Esophagus muscularis mucosa (tissue), 4 donors: ENCODE measurements around the gene PTGFRN. TPM values are rescaled to one million over a fixed set of nuclear protein-coding genes. Genes with fewer than 3 reads are reported as not detected.

Experiments
- DNase-seq: peaks from one replicate; pipeline ENCODE4 v3.0.0-alpha.2; 2017; ENCODE audit errors: extremely low spot score
- H3K27ac ChIP-seq, 4 donors: fragments of 200-600 bp; sonication (generic); replicated peaks in 1 of 4; 1 replicate in 3 of 4; 2 replicates in 1 of 4; pipeline ENCODE4 v1.5.1; 2016 to 2019; ENCODE audit warnings: mild to moderate bottlenecking in 1 of 4
- H3K27me3 ChIP-seq, 4 donors: fragments of 200-600 bp; sonication (generic); one replicate each; pipeline versions ENCODE4 v1.5.1 to v1.6.0; 2016 to 2019
- H3K36me3 ChIP-seq, 4 donors: fragments of 200-600 bp; sonication (generic); one replicate each; pipeline ENCODE4 v1.5.1; 2016 to 2019
- H3K4me1 ChIP-seq, 4 donors: fragments of 200-600 bp; sonication (generic); one replicate each; pipeline ENCODE4 v1.5.1; 2016 to 2019
- H3K4me3 ChIP-seq, 4 donors: fragments of 200-600 bp; sonication (generic); 1 replicate in 2 of 4; 2 replicates in 2 of 4; pipeline ENCODE4 v1.5.1; 2016 to 2019; ENCODE audit warnings: mild to moderate bottlenecking in 4 of 4, moderate library complexity in 1 of 4
- H3K9me3 ChIP-seq, 4 donors: fragments of 200-600 bp; sonication (generic); 1 replicate in 3 of 4; 2 replicates in 1 of 4; pipeline ENCODE4 v1.5.1; 2016 to 2019
- CTCF ChIP-seq, 3 experiments: fragments of 200-600 bp in 2 of 3; fragments of 450-650 bp in 1 of 3; sonication (generic) in 2 of 3; IDR thresholded peaks; one replicate each; pipeline ENCODE4 v1.5.1; 2017 to 2019; ENCODE audit warnings: antibody characterized with exemption in 3 of 3, mild to moderate bottlenecking in 2 of 3, moderate library complexity in 1 of 3
- EP300 ChIP-seq: sonication (generic); formaldehyde crosslinking; IDR thresholded peaks from one replicate; pipeline ENCODE4 v1.6.1; 2017; ENCODE audit warnings: antibody characterized with exemption
- POLR2A ChIP-seq: fragments of 450-650 bp; IDR thresholded peaks from one replicate; pipeline ENCODE4 v1.6.1; 2017; ENCODE audit warnings: antibody characterized with exemption, moderate library complexity, mild to moderate bottlenecking, low read depth
- POLR2AphosphoS5 ChIP-seq, 2 donors: sonication (generic); formaldehyde crosslinking; IDR thresholded peaks; one replicate each; pipeline ENCODE4 v1.6.1; 2017; ENCODE audit warnings: antibody characterized with exemption in 2 of 2
- WGBS: methylation state at CpG from one replicate; pipeline ENCODE4 v1.1.5; 2018; 5-methylcytosine and 5-hydroxymethylcytosine counted together
- intact Hi-C: fragments of 100-400 bp; cut with DNase I; formaldehyde crosslinking; loops from one replicate; pipeline ENCODE4 v1.15.1; 2023
- total RNA-seq, 4 donors: library from RNA; depleted of rRNA; stranded (reverse); fragments of >200 nt; gene quantifications; one replicate each; pipeline versions ENCODE4 v1.1.0 to v1.2.1, GENCODE V29; 2016

Gene PTGFRN
- total RNA-seq, 4 donors from 2014 or later: 69.1 to 150 (median 106) TPM

GRCh38 chr1:116908266-116908665 is 1.4 kb upstream of the PTGFRN start:
- no peaks in the 10 kb centered on the region for H3K36me3 ChIP-seq
- TF ChIP-seq POLR2A (no peak), CTCF (IDR thresholded peaks at IDR 0.05) (no peak), EP300 (no peak), POLR2AphosphoS5 (IDR thresholded peaks at IDR 0.05) (no peak)
- H3K27me3 ChIP-seq: no peaks in the 10 kb centered on the region
- WGBS: 96% methylated on average over 9 of the region's 9 CpGs
- H3K27ac ChIP-seq: peak overlapping the region; percentile 94 to 96 (median 96)
- no peaks in the 10 kb centered on the region for H3K9me3 ChIP-seq
- H3K4me1 ChIP-seq: peaks cover 10 to 45% (median 37%) of the 10 kb centered on the region in 4 donors
- DNase-seq: no peak
- intact Hi-C loops: no loop called here
- H3K4me3 ChIP-seq: no peak overlapping the region

GRCh38 chr1:116908820-116909511 is 750 bp upstream of the PTGFRN start:
- Histone ChIP-seq H3K27ac (peak overlapping the region; percentile 94 to 96 (median 96)), H3K4me3 (peak overlapping the region; percentile 78 to 90 (median 83)), H3K4me1 (peaks cover 10 to 52% (median 44%) of the 10 kb centered on the region in 4 donors), H3K36me3 (no peaks in the 10 kb centered on the region), H3K9me3 (no peaks in the 10 kb centered on the region), H3K27me3 (no peaks in the 10 kb centered on the region)
- WGBS: 66% methylated on average over 13 of the region's 13 CpGs
- no peak for TF ChIP-seq POLR2AphosphoS5 (IDR thresholded peaks at IDR 0.05)
- TF ChIP-seq CTCF (IDR thresholded peaks at IDR 0.05): no peak
- TF ChIP-seq EP300: no peak
- TF ChIP-seq POLR2A: no peak
- DNase-seq: no peak
- intact Hi-C loops: no loop called here

GRCh38 chr1:116910379-116911187 is 867 bp downstream of the PTGFRN start:
- Histone ChIP-seq H3K4me1 (peaks cover 10 to 68% (median 60%) of the 10 kb centered on the region in 4 donors), H3K4me3 (peak overlapping the region; percentile 78 to 90 (median 83)), H3K27me3 (no peaks in the 10 kb centered on the region), H3K36me3 (no peaks in the 10 kb centered on the region), H3K27ac (peak overlapping the region; percentile 94 to 96 (median 96)), H3K9me3 (no peaks in the 10 kb centered on the region)
- peak in 1 of 2 donors; percentile 12 for TF ChIP-seq POLR2AphosphoS5 (IDR thresholded peaks at IDR 0.05)
- TF ChIP-seq EP300: no peak
- WGBS: 8% methylated on average over 31 of the region's 64 CpGs
- intact Hi-C loops: loop anchor here (5.0 to 10.0 kb wide), 2 partner anchors 74 to 147 kb away; no protein-coding TSS in a partner anchor
- DNase-seq: no peak

- H3K4me1 ChIP-seq: peaks cover 15 to 74% (median 66%) of the 10 kb centered on the region in 4 donors
- intact Hi-C loops: loop anchor here (5.0 to 10.0 kb wide), 2 partner anchors 74 to 146 kb away; no protein-coding TSS in a partner anchor
- H3K36me3 ChIP-seq: no peaks in the 10 kb centered on the region
- peak overlapping the region; percentile 78 to 90 (median 83) for H3K4me3 ChIP-seq
- H3K9me3 ChIP-seq: no peaks in the 10 kb centered on the region
- no peak for DNase-seq
- TF ChIP-seq POLR2AphosphoS5 (IDR thresholded peaks at IDR 0.05) (peak in 1 of 2 donors; percentile 4), CTCF (IDR thresholded peaks at IDR 0.05) (no peak)
- 43% methylated on average over 3 of the region's 6 CpGs for WGBS
- H3K27ac ChIP-seq: peak overlapping the region; percentile 94 to 96 (median 96)
- no peaks in the 10 kb centered on the region for H3K27me3 ChIP-seq
These were observed 1.5 kb downstream of the PTGFRN start for GRCh38 chr1:116911188-116911553.
